NCI-H128 (cell line): ENCODE measurements around the gene POMC.
"Not testable (repeated sequence)": the region's sequence is repeated elsewhere in the genome, so short reads cannot be mapped to it uniquely, and the experiment has no call there.

ENCODE experiments used
- DNase-seq: peaks from one replicate; lab custom pipeline; 2025; ENCODE audit not compliant: unreplicated experiment; lab: John Stamatoyannopoulos, UW

The POMC gene

GRCh38 chr2:25168256-25169072, at the start of gene POMC:
POMC (minus strand) TSS chr2:25168580; CDS start chr2:25164772, 3,808 bp downstream.
- DNase-seq, result no peak

GRCh38 chr2:25218100-25218499, 49.7 kb upstream of the POMC start:
- no peak for DNase-seq

GRCh38 chr2:25215948-25216679, 47.7 kb upstream of the POMC start:
- DNase-seq, result no peak

- no peak for DNase-seq
Observed at GRCh38 chr2:25215232-25215631, 46.9 kb upstream of the POMC start.

GRCh38 chr2:25213229-25213628, 44.8 kb upstream of the POMC start:
- DNase-seq, result no peak

- not testable (repeated sequence) for DNase-seq
Observed at GRCh38 chr2:25210923-25211322, 42.5 kb upstream of the POMC start.

- DNase-seq, result no peak
Observed at GRCh38 chr2:25207078-25207545, 38.7 kb upstream of the POMC start.

- DNase-seq, result no peak
Observed at GRCh38 chr2:25204190-25204838, 35.9 kb upstream of the POMC start.

GRCh38 chr2:25202275-25202674, 33.9 kb upstream of the POMC start:
- no peak for DNase-seq

- no peak for DNase-seq
Observed at GRCh38 chr2:25201794-25202193, 33.4 kb upstream of the POMC start.

GRCh38 chr2:25201265-25201664, 32.9 kb upstream of the POMC start:
- DNase-seq, result no peak

- no peak for DNase-seq
Observed at GRCh38 chr2:25198576-25198975, 30.2 kb upstream of the POMC start.

- no peak for DNase-seq
Observed at GRCh38 chr2:25198209-25198525, 29.8 kb upstream of the POMC start.

- no peak for DNase-seq
Observed at GRCh38 chr2:25197336-25198208, 29.2 kb upstream of the POMC start.

GRCh38 chr2:25194576-25195122, 26.3 kb upstream of the POMC start:
- DNase-seq, result no peak

- DNase-seq, result peak; percentile 27
Observed at GRCh38 chr2:25190536-25190935, 22.2 kb upstream of the POMC start.

GRCh38 chr2:25188405-25188804, 20.0 kb upstream of the POMC start:
- DNase-seq, result no peak

- DNase-seq, result no peak
Observed at GRCh38 chr2:25187729-25188350, 19.5 kb upstream of the POMC start.

- DNase-seq, result no peak
Observed at GRCh38 chr2:25184254-25184653, 15.9 kb upstream of the POMC start.

GRCh38 chr2:25178976-25179375, 10.6 kb upstream of the POMC start:
- DNase-seq, result no peak
